ENCODE results near the gene GLI1. TPM values are rescaled to one million over a fixed set of nuclear protein-coding genes. Genes with fewer than 3 reads are reported as not detected.

The GLI1 gene
- total RNA-seq: 0.05 TPM in 1 of 2 replicates, not detected in the other

GRCh38 chr12:57459750-57460467 is at the start of gene GLI1:
Gene GLI1 (plus strand): TSS chr12:57459785. CDS start chr12:57463692, 3,907 bp downstream.

GRCh38 chr12:57430931-57431566 is 28.5 kb upstream of the GLI1 start, which contains the start of gene R3HDM2:
Gene R3HDM2 (minus strand): TSS chr12:57431043. CDS start chr12:57310428, 120,615 bp downstream.

DNA sequence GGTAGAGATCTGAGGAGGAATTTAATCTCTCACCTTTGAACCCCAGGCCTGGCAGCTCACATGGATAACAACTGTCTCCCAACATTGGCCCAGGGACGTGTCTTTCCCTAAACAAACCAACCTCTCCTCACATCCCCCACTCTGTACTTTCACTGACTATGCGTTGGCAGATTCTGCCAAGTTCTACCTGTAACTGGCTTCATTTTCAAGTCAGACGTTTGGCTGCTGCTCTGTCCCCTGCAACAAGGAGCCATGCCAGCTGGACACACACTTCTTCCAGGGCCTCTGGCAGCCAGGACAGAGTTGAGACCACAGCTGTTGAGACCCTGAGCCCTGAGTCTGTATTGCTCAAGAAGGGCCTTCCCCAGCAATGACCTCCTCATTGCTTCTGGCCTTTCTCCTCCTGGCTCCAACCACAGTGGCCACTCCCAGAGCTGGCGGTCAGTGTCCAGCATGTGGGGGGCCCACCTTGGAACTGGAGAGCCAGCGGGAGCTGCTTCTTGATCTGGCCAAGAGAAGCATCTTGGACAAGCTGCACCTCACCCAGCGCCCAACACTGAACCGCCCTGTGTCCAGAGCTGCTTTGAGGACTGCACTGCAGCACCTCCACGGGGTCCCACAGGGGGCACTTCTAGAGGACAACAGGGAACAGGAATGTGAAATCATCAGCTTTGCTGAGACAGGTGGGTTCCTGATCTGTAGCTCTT is 24.9 kb upstream of the GLI1 start, which contains the start of gene INHBC:
Gene INHBC (plus strand): TSS at position 268 of the 707 bp plus-strand sequence. CDS start 103 bp downstream, at position 371.

DNA sequence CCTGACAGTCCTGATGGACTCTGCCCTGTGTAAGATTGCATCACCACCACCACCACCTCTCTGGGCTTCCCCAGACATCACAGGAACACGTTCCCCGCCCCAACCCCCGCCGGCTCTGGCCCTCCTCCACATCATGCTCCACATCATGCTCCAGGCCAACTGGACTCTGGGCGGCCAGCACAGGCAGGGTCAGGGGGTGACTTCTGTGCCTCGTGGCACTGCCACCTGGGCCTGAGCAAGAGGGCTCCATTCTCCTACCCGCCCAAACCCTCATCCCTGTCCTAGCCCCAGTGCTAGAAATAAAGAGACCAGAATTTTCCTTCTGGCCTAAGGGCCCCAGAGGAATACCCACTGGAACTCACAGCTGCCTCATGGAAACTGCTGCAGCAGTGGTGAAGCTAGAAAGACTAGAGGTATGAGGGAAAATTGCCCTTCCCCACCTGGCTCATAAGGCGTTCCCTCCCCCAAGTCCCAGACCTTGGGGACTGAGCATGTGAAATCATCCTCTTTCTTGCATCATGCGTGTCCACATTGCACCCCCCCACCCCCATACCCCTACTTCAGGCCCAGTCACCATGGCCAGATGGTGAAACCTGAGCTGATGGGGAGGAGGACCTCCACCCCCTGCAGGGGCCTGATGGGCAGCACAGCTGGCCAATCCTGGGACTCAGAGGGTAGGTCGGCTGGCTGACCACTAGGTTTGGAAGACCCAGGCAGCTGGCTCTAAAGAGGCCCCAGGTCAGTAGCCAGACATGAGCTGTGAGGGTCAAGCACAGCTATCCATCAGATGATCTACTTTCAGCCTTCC is 4.8 kb upstream of the GLI1 start, which contains the start of gene INHBE:
Gene INHBE (plus strand): TSS at position 742 of the 808 bp plus-strand sequence. CDS start 230 bp downstream, outside the sequence.

DNA sequence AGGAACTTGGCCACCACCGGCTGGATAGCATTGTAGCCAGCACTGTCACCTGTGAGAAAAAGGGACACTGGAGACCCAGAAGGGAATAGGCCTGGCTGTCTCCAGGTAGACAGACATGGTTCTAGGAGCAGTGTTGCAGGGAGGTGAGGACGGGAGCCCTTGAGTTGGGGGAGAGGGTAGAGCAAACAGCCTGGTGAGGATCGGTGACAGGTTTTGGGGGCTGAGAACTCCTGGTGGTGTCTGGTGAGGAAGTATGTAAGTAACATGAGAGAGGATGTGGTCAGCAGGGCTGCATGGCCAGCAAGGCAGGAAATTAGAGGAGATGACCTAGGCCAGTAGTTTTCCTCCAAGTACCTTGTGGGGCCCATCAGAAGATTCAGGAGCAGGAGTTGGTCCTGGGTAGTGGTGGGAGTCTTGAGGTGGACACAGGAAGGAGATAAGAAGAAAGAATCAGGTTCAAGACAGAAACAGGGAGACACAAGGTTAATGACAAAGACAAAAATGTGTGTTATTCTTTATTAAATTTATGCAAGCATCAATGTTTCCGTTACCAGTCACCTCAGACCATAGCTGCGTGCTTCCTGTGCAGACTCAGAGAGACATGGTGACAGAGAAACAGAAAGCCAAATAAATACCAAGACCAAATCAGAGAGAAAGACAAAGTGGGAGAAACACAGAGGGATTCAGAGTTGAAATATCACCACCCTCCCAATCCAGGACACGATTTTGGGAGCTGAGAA is 20.0 kb downstream of the GLI1 start, which contains the start of gene ARHGAP9:
Gene ARHGAP9 (minus strand): TSS at position 491 of the 740 bp plus-strand sequence. CDS start 460 bp downstream, at position 31.

GRCh38 chr12:57487597-57488401 is 28.2 kb downstream of the GLI1 start, which contains the start of gene MARS1:
Gene MARS1 (plus strand): TSS chr12:57488068. CDS start chr12:57488091, 23 bp downstream.

GRCh38 chr12:57520053-57520818 is 60.7 kb downstream of the GLI1 start, which contains the start of gene DDIT3:
Gene DDIT3 (minus strand): TSS chr12:57520514. CDS start chr12:57517406, 3,108 bp downstream.

Other genes with a start within 250 kb of the GLI1 start
- 17.6 and 21.4 TPM in 2 replicates for gene NXPH4, start 243.0 kb upstream of the GLI1 start, total RNA-seq
- 118 and 140 TPM in 2 replicates for gene SHMT2, start 230.1 kb upstream of the GLI1 start, total RNA-seq
- gene STAC3, start 208.6 kb upstream of the GLI1 start, total RNA-seq: 0.20 and 3.1 TPM in 2 replicates
- gene R3HDM2, start 28.7 kb upstream of the GLI1 start, total RNA-seq: 27.8 and 30.4 TPM in 2 replicates
- not detected in 2 replicates for gene INHBC, start 25.0 kb upstream of the GLI1 start, total RNA-seq
- not detected in 2 replicates for gene INHBE, start 4.5 kb upstream of the GLI1 start, total RNA-seq
- gene ARHGAP9, start 20.1 kb downstream of the GLI1 start, total RNA-seq: not detected in 2 replicates
- gene MARS1, start 28.3 kb downstream of the GLI1 start, total RNA-seq: 38.9 and 58.2 TPM in 2 replicates
- 14.0 and 19.4 TPM in 2 replicates for gene DDIT3, start 60.7 kb downstream of the GLI1 start, total RNA-seq
- gene MBD6, start 63.0 kb downstream of the GLI1 start, total RNA-seq: 9.9 and 10.6 TPM in 2 replicates
- 155 and 187 TPM in 2 replicates for gene DCTN2, start 87.4 kb downstream of the GLI1 start, total RNA-seq
- gene KIF5A, start 90.3 kb downstream of the GLI1 start, total RNA-seq: not detected in 2 replicates
- 10.4 and 10.9 TPM in 2 replicates for gene PIP4K2C, start 131.4 kb downstream of the GLI1 start, total RNA-seq
- gene DTX3, start 145.0 kb downstream of the GLI1 start, total RNA-seq: 6.0 and 10.2 TPM in 2 replicates
- 4.8 and 9.6 TPM in 2 replicates for gene ARHGEF25, start 151.7 kb downstream of the GLI1 start, total RNA-seq
- gene B4GALNT1, start 173.4 kb downstream of the GLI1 start, total RNA-seq: 0.25 and 0.29 TPM in 2 replicates
- gene OS9, start 234.3 kb downstream of the GLI1 start, total RNA-seq: 248 and 369 TPM in 2 replicates